Esophagus muscularis mucosa (tissue), 4 donors: ENCODE data around the gene ZNF292.

Experiments used
- EP300 ChIP-seq: sonication (generic); formaldehyde crosslinking; IDR thresholded peaks from one replicate; pipeline ENCODE4 v1.6.1; 2017; ENCODE audit warnings: antibody characterized with exemption
- POLR2A ChIP-seq: fragments of 450-650 bp; IDR thresholded peaks from one replicate; pipeline ENCODE4 v1.6.1; 2017; ENCODE audit warnings: antibody characterized with exemption, moderate library complexity, mild to moderate bottlenecking, low read depth
- POLR2AphosphoS5 ChIP-seq, 2 donors: sonication (generic); formaldehyde crosslinking; IDR thresholded peaks; one replicate each; pipeline ENCODE4 v1.6.1; 2017; ENCODE audit warnings: antibody characterized with exemption in 2 of 2
- TF ChIP-seq, protein P1 (sequence below), 3 experiments: fragments of 200-600 bp in 2 of 3; fragments of 450-650 bp in 1 of 3; sonication (generic) in 2 of 3; IDR thresholded peaks; one replicate each; pipeline ENCODE4 v1.5.1; 2017 to 2019; ENCODE audit warnings: antibody characterized with exemption in 3 of 3, mild to moderate bottlenecking in 2 of 3, moderate library complexity in 1 of 3

DNA sequence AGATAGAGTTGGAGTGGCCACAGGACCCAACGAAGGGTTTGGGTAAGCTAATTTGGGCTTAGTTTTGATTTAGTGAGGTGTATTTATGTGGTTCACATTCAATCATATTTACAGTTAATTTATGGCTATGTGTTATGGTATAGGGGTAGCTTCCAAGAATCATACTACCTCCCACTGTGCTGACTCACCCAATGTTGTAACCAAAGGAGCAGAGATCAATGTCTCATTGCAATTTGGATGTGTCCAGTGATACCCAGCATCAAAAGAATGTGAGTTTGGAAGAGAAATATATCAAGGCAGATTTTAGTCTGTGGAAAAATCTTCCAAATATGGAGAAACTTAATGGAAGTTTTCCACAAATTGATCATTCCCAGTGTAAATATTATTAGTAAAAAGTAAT lies 141.8 kb downstream of the ZNF292 start:
- TF ChIP-seq, protein P1, sequence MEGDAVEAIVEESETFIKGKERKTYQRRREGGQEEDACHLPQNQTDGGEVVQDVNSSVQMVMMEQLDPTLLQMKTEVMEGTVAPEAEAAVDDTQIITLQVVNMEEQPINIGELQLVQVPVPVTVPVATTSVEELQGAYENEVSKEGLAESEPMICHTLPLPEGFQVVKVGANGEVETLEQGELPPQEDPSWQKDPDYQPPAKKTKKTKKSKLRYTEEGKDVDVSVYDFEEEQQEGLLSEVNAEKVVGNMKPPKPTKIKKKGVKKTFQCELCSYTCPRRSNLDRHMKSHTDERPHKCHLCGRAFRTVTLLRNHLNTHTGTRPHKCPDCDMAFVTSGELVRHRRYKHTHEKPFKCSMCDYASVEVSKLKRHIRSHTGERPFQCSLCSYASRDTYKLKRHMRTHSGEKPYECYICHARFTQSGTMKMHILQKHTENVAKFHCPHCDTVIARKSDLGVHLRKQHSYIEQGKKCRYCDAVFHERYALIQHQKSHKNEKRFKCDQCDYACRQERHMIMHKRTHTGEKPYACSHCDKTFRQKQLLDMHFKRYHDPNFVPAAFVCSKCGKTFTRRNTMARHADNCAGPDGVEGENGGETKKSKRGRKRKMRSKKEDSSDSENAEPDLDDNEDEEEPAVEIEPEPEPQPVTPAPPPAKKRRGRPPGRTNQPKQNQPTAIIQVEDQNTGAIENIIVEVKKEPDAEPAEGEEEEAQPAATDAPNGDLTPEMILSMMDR (IDR thresholded peaks at IDR 0.05), result no peak
- TF ChIP-seq POLR2A (no peak), POLR2AphosphoS5 (IDR thresholded peaks at IDR 0.05) (no peak), EP300 (no peak)
